HG03159 (cell line): ENCODE measurements around the gene OR52E8.

Experiments used
- ATAC-seq: cut with Tn5 transposase; IDR thresholded peaks from one replicate; pipeline ENCODE4 v1.9.1; 2021; ENCODE audit warnings: mild to moderate bottlenecking, moderate library complexity; ENCODE audit not compliant: unreplicated experiment

The OR52E8 gene

DNA sequence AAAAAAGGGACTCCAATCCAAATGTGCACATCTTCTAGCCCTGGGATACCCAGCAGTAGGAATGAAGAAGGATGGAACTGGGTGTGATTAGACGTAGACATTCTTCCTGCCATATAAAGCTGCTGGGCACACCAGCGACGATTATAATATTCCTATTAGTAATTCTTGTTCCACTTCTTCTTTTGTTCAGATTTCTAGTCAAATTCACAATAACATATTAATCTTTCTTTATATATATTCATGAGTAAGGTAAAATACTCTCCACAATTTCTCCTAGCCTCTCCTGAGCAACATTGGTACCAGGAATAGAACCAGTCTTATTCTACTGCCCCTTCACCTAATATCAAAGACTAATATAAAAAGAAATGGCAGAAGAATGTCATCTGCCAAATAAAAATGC lies at the start of gene OR52E8:
Gene OR52E8, minus strand, starts transcription at position 101 of the 400 bp plus-strand sequence. Its CDS starts 0 bp downstream, at position 101.
- ATAC-seq, result no peak

DNA sequence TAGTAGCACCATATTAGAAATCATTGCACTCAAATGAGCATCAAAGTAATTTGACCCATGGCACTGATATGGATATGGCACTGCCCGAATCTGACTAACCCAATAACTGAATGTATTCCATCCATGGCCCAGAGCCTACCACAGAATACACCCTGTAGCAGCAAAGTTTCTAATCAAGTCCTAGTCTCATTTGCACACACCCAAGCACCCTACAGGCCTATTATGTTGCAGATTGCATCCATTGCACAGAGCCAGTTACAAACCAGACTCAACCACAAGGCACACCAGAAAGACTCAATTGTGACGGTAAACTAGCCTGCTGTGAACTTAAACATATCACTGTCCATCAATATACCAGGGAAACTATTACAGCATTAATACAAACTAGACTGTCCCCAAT lies 42.0 kb upstream of the OR52E8 start:
- ATAC-seq, result no peak

DNA sequence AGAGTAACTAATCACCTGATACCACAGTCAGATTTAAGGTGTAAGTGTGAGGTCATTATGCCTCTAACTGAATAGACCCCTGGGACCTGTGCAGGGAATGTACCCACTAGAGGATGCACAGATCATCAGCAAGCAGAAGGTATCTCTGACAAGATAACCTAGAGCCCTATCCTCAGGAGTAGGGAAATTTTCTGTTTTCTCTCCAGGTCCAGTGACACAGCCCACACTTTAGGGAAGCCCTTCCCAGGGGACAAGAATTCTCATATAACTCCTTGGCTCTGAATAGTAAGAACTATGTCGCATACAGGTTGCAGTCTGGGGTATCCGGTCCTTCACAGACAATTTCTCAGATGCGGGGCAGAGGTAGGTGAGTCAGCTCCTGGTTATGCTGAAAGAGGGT lies 35.4 kb upstream of the OR52E8 start, which contains the start of gene OR52E5:
Gene OR52E5, plus strand, starts transcription at position 301 of the 400 bp plus-strand sequence. CDS start 7,569 bp downstream, outside the sequence.
- ATAC-seq, result no peak

DNA sequence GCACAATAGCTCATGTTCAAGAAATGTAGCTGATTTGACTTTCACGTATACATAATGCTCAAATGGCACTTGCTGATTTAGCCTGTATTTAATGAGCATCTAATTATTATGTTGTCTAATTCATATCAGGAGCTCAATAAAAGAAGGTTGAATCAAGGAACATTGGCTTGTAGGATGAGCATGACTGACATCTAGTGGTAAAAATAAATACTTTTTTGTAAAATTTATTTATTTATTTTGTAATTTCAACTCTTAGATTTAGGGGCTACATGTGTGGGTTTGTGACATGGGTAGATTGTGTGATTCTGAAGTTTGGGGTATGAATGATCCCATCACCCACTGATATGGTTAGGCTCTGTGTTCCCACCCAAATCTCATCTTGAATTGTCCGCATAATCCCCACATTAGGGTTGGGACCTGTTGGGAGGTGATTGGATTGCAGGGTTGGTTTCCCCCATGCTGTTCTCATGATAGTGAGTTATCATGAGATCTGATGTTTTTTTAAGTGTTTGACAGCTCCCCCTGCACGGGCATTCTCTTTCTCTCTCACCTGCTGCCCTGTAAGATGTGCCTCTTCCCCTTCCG lies 33.8 kb upstream of the OR52E8 start:
- ATAC-seq, result no peak

DNA sequence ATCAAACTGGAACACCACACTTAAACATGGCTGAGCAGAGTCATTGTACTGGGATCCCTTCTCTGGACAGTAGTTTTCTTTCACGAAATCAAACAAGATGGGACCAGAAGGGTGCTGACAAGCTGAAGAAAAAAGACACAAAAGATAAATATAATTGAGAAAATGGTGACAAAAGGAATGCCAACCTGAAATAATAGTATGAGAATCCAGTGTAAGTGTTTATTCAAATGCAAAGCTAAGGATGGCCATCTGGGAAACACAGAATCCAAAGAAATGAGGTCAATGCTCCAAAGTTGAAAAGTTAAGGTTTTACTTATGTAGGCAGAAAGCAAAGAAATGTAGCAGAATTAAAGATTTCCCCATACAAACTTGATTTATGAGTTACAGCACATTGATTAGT lies 30.2 kb upstream of the OR52E8 start:
- no peak for ATAC-seq

DNA sequence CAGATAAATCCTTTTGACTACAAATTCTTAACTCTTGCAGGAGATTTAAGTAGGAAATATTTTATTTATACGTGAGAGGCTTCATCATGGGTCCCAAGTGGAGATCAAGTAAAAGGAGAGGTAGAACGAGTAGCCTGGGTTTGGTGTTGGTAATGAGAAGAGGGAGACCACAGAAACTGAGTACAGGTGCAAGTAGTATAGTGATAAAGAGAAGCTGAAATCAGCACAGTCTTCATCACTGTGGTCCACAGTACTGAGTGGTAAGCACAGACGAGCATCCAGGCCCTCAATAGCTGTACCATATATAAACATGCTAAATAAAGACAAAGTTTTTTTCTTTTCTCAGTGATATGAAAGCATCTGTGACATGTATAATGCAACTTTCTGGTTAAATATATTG lies 29.7 kb upstream of the OR52E8 start:
- ATAC-seq, result no peak

DNA sequence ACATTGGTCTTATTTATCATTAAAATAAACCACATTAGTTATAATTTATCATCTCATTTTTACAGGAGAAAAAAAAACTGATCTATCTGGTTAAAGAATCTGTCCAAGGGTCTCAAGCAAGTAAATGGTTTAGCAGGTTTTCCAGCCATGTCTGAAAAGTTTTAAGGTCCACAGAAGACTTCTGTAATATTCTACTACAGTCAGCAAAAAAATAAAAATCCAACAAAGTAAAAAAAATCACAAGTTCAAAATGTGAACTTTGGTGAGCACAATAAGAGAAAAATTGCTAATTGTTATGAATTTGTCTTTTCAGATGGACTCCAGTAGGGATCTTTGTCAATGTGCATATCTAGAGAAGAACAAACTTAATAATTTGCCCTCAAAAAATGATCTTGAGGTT lies 24.3 kb upstream of the OR52E8 start:
- ATAC-seq, result no peak

DNA sequence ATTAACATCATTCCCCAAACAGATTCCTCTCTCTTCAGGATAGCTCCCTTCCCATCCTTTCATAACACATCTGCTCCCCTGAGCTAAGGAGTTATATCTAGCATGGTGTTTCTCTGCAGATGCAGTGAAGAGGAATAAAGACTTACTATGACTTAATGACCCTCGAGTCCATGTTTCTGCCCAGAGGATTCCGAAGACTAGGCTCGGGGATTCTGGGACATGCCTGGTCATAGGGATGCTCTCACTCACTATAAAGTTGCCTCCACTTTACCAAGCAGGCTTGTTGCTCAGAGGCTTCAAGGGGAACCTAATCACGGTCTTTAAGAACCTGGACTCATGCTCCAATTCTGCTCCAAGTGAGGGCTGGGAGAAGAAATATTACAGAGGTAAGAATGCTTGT lies 22.8 kb upstream of the OR52E8 start, which contains the start of gene OR52E4:
Gene OR52E4, plus strand, starts transcription at position 301 of the 400 bp plus-strand sequence. CDS start 3,664 bp downstream, outside the sequence.
- ATAC-seq, result no peak

DNA sequence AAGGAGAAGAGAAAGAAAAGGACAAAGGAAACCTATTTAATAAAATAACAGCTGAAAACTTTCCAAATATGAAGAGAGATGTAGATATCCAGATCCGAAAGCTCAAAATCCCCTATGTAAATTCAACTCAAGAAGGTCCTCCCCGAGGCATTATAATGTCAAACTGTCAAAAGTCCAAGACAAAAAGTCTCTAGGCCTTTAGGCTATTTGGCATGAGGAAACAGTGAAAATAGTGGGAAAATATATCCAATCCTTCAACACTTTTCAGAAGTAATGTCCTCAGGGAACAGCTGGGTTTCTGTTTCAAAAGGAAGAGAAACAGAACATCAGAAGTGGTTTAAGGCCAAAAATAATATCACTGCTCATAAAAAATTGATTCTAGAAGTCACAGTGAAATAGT lies 21.1 kb upstream of the OR52E8 start:
- no peak for ATAC-seq

DNA sequence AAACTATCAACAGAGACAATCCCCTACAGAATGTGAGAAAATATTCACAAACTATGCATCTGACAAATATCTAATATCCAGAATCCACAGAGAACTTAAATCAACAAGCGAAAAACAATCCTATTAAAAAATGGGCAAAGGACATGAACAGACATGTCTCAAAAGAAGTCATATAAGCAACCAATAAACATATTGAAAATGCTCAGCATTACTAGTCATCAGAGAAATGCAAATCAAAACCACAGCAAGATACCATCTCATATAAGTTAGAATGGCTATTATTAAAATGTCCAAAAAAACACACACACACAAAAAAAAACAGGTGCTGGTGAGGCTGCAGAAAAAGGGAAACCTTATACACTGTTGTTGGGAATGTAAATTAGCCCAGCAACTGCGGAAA lies 8.3 kb upstream of the OR52E8 start:
- ATAC-seq, result no peak

DNA sequence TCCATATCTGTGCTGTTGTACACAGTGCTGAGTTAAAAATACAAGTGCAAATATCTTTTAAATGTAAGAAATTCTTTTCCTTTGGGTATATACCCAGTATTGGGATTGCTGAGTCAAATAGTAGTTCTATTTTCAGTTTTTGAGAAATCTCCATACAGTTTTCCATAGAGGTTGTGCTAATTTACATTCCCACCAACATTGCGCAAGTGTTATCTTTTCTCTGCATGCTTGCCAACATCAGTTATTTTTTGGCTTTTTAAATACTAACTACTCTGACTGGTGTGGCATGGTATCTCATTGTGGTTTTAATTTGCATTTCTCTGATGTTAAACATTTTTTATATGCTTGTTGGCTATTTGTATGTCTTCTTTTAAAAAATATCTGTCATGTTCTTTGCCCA lies 6.5 kb downstream of the OR52E8 start:
- no peak for ATAC-seq

DNA sequence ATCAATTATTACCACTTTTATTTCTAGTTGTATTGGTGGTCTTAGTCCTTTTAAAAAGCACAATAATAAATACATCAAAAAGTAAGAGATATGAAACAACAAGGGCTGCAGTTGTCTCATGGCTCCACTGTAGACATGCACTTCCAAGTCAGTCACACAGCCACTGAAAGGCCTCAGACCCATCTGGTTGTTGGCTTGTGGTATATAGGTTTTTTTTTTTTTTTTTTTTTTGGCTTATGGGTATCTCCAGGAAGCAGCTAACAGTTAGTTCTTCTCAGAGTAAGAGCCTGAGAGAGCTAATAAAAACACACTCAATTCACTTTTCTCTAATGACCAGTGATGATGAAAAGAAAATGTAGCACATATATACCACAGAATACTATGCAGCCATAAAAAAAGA lies 9.8 kb downstream of the OR52E8 start:
- no peak for ATAC-seq

DNA sequence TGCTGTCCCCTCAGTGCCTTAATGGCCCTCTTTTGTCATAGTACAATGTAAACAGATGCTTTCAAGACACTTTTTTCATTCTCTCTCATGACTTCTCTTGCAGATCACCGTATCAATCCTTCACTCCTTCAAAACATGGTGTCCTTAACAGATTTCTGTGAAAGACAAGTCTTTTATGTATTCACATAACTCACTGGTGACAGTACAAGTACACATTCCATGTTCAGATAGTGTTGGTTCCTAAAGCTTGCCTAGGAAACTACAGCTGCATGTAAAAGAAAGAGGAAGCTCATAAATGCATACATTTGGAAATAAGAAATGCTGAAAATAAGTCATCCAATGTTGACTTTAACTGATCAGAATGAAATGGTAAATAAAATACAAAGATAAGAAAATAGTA lies 10.8 kb downstream of the OR52E8 start:
- no peak for ATAC-seq

DNA sequence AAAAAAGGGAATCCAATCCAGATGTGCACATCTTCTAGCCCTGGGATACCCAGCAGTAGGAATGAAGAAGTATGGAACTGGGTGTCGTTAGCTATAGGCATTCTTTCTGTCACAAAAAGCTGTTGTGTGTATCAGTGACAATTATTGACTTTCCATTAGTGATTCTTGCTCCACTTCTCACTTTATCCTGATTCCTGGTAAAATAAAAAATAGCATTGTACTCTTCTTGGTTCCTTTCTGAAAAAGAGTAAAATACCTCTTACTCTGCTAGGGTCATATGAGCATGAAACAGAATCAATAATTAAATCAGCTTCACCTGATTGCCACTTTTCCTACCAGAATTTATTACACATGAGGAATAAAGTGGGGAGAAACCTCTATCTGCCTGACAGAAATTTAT lies 15.7 kb downstream of the OR52E8 start, which contains the start of gene OR52E6:
Gene OR52E6, minus strand, starts transcription at position 101 of the 400 bp plus-strand sequence. Its CDS starts 0 bp downstream, at position 101.
- no peak for ATAC-seq

DNA sequence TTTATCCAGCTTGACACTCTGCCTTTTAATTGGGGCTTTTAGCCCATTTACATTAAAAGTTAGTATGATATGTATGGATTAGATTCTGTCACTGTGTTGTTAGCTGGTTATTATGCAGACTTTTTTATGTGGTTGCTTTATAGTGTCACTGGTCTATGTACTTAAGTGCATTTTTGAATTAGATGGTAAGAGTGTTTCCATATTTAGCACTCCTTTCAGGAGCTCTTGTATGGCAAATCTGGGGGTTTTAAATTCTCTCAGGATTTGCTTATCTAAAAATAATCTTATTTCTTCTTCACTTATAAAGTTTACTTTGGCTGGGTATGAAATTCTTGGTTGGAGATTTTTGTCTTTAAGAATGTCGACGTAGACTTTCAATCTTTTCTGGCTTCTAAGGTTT lies 19.8 kb downstream of the OR52E8 start:
- ATAC-seq, result no peak

DNA sequence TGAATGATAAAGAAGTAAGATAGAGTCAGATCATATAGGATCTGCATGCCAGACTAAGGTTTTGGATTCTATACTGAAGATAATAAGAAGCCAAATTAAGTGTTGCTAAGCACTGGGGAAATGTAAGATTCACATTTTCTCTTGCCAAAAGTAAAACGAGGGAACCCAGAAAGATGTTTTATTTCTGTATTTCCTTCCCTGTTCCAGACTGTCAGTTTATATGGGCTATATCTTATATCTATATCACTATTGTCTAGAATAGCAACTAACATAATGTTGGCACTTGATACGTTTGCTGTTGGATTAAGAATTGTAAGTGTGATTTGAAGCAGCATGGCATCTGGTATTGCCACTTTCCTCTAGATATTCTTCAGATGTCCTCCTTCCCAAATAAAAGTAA lies 24.0 kb downstream of the OR52E8 start:
- ATAC-seq, result no peak

DNA sequence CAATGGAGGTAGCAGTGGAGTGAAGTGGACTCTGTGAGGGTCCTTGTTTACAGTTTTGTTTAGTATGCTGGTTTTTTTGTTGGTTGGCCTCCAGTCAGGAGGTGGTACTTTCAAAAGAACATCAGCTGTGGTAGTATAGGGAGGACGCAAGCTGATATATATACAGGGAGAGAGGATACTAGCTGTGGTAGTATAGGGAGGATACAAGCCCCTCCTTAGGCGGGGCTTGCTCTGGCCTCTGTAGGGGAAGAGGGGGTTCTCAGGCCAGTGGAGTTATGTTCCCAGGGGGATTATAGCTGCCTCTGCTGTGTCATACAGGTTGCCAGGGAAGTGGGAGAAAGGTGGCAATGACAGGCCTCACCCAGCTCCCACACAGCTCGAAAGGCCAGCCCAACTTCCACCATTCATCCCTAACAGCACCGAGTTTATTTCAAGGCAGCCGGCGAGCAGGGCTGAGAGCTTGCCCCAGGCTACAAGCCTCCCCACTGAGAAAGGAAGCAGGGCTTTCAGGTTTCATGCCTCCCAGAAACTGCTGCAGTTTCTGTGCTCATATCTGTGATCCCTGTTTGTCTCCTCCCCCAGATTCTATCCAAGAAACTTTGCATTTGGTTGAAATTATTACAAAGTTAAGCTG lies 26.2 kb downstream of the OR52E8 start:
- no peak for ATAC-seq

DNA sequence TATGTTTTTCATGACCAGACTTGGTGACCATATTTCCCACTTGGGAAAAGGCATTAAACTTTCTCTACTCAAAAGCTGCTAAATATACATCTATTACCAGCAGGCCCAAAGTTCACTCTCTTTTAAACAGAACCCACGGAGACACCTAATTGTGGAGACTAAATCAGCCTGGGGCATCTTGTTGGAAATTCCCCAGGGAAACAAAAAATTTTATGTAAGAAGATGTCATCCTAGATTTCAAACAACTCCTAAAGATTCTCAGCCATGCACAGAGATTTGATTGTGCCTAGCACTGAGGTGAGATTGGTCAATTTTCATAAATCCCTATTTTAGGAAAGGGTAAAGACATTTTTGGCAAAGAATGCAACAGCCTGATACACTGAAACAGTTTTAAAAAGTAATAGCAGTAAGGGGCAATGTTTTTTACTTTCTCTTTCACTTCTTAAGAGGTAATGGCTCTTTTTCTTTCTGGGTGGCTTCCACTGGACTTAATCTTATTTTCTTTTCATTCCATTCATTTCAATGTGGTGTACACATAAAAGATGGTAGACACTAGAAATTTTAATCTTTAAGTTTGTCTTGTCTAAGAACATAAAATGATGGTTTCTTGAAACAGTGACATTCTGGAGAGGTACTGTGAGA lies 39.1 kb downstream of the OR52E8 start:
- ATAC-seq, result peak; percentile 45

DNA sequence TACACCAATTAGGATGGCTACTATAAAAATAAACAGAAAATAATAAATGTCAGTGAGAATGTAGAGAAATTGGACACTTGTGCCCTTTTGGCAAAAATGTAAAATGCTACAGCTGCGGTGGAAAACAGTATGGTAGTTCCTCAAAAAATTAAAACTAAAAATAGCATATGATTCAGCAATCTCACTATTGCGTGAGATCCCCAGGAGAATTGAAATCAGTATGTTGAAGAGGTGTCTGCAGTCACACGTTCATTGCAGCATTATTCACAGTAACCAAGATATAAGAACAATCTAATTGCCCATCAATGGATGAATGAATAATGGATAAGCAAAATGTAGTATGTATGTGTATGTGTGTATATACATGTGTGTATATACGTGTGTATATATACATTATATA lies 42.0 kb downstream of the OR52E8 start:
- ATAC-seq, result peak; percentile 51

DNA sequence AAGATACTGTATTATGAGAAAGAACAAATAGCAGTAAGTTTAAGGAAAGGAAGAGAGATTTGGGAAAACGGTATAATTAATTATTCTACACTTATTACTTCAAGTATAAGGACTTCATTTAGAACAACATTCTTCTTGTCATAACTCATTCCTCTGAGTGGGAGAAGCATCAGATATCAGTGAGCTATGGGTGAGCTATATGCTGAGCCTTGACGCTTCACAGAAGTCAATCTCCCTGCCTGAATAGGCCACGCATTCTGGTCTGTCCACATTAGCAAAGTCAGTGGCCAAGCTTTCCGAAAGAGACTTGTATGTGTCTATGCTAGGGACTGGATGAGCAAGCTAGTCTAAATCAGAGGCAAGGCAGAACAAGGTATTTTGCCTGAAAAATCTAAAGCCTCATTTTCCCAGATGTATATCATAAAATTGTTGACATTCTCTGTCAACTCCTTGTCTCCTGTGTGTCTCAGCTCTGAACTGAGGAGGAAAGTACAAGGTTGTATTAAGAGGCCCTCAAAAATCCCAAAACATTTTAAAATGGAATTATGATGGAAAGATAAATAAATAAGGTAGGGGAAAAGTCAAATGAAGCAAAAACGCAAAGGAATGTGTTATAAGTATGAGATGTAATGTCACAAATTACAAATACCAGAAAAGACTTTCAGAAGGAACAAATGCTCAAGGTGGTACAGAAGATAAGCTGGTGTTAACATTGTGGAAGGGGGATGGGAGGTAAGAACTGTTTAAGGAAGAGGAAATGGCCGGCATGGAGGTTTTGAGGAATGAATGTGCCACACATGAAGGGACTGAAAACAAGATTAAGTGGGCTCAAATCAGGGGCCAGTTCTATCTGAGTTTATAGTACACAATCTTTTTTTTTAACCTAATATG lies 47.3 kb downstream of the OR52E8 start:
- no peak for ATAC-seq

DNA sequence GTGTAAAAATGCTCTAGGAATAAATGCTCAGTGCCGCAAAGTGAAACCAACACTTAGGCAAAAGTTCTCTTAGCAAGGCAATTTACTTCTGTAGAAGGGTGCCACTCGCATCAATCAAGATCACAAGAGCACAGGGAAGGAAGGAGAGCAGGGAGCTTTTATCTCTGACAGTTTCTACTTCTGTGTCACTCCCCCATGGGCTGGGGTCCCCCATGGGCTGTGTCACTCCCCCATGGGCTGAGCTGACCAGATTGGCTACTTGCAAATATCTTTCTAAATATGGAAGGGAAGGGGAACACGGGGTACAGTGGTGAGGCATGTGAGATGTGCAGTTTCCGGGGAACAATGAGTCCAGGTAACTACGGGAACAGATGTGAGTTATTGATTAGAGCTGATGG lies 48.4 kb downstream of the OR52E8 start:
- peak; percentile 33 for ATAC-seq
